Endodermal cell (in vitro differentiated cells): ENCODE results near the gene SMIM38. TPM values are rescaled to one million over a fixed set of nuclear protein-coding genes. Genes with fewer than 3 reads are reported as not detected.
"Not testable (repeated sequence)": the region's sequence is repeated elsewhere in the genome, so short reads cannot be mapped to it uniquely, and the experiment has no call there.

Experiments used
- DNase-seq: peaks from one replicate; pipeline ENCODE4 v3.0.0-alpha.2; 2017
- H3K27ac ChIP-seq: 2 replicates; pipeline ENCODE4 v1.5.1; 2013; ENCODE audit warnings: mild to moderate bottlenecking, low read depth, low read length, moderate library complexity
- H3K27me3 ChIP-seq: 2 replicates; pipeline ENCODE4 v1.6.1; 2013; ENCODE audit warnings: mild to moderate bottlenecking, low read length, moderate library complexity; ENCODE audit not compliant: insufficient read depth, control insufficient read depth, poor library complexity, severe bottlenecking
- H3K36me3 ChIP-seq: 2 replicates; pipeline ENCODE4 v1.7.0; 2013; ENCODE audit warnings: mild to moderate bottlenecking, low read length, moderate library complexity; ENCODE audit not compliant: control insufficient read depth, insufficient read depth
- H3K4me1 ChIP-seq: one replicate; pipeline ENCODE4 v1.7.0; 2013; ENCODE audit warnings: low read length; ENCODE audit not compliant: control insufficient read depth, insufficient read depth
- H3K4me3 ChIP-seq: 2 replicates; pipeline ENCODE4 v1.5.1; 2013; ENCODE audit warnings: mild to moderate bottlenecking, low read length, moderate library complexity
- H3K9ac ChIP-seq: 2 replicates; pipeline ENCODE4 v1.6.1; 2013; ENCODE audit warnings: mild to moderate bottlenecking, low read length, moderate library complexity; ENCODE audit not compliant: poor library complexity, severe bottlenecking; ENCODE audit errors: extremely low read depth
- H3K9me3 ChIP-seq: 2 replicates; pipeline ENCODE4 v1.6.1; 2013; ENCODE audit warnings: mild to moderate bottlenecking, low read length, moderate library complexity; ENCODE audit not compliant: control insufficient read depth
- H3K27ac Mint-ChIP-seq: 2 replicates; pipeline ENCODE4 v1.8.0; 2020; ENCODE audit warnings: mixed read lengths
- H3K27me3 Mint-ChIP-seq: 2 replicates; pipeline ENCODE4 v1.8.0; 2021; ENCODE audit warnings: mild to moderate bottlenecking, mixed read lengths; ENCODE audit not compliant: insufficient read depth
- H3K36me3 Mint-ChIP-seq: 2 replicates; pipeline ENCODE4 v1.8.0; 2020; ENCODE audit warnings: low read depth, mixed read lengths
- H3K4me1 Mint-ChIP-seq: 2 replicates; pipeline ENCODE4 v1.8.0; 2020; ENCODE audit warnings: mixed read lengths
- H3K4me3 Mint-ChIP-seq: 2 replicates; pipeline ENCODE4 v1.8.0; 2020; ENCODE audit warnings: mild to moderate bottlenecking, moderate library complexity, mixed read lengths
- H3K9me3 Mint-ChIP-seq: 2 replicates; pipeline ENCODE4 v1.8.0; 2020; ENCODE audit warnings: mild to moderate bottlenecking, mixed read lengths
- WGBS, 2 experiments: methylation state at CpG; one replicate each; pipeline versions ENCODE4 v1.1.5 to v1.1.7; 2013; ENCODE audit warnings: missing lambda C conversion rate in 2 of 2, mixed read lengths in 1 of 2; ENCODE audit not compliant: insufficient coverage in 1 of 2, insufficient read length in 1 of 2; 5-methylcytosine and 5-hydroxymethylcytosine counted together
- total RNA-seq, 2 donors: library from RNA; stranded (reverse); fragmentation: NEBNext Ultra II Directional in 1 of 2; extraction: Animal tissue kit (Norgen Biotek cat#: 25700) in 1 of 2; gene quantifications; 2 replicates in 1 of 2; 3 replicates in 1 of 2; pipeline ENCODE4 v1.2.1, GENCODE V29; 2021
- TF ChIP-seq, protein P1 (sequence below): fragments of 200-600 bp; sonication (generic); conservative IDR thresholded peaks from 2 replicates; pipeline ENCODE4 v1.5.0; 2021; ENCODE audit warnings: antibody characterized with exemption, mild to moderate bottlenecking

The SMIM38 gene
- total RNA-seq, 2 donors from 2014 or later = 0.20 to 0.64 TPM

DNA sequence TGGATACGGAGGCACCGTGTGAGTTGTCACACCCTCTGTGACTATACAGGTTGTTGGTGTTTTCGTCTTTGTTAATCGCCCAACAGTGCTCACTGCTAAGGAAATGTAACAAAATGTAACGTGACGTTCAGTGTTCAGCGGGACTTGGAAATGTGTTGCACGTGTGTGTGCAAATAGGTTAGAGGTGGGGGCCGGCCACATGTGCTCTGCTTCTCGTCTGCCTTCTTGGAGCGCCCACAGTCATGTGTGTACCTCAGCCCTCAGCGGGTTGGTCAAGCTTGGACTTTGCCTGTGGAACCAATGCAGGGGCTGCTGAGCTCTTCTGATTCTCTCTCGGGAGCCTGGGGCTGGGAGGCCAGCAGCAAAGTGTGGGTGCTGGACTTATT lies 7.4 kb upstream of the SMIM38 start:
- 95 to 96% methylated on average over 11 to 13 of the region's 13 CpGs for WGBS, 2 experiments
- H3K4me3 ChIP-seq = no peak overlapping the region
- H3K27me3 ChIP-seq = no peaks in the 10 kb centered on the region
- H3K4me1 ChIP-seq = no peaks in the 10 kb centered on the region
- peaks cover 2% of the 10 kb centered on the region for H3K36me3 Mint-ChIP-seq
- no peak overlapping the region for H3K4me3 Mint-ChIP-seq
- peaks cover 3% of the 10 kb centered on the region for H3K27me3 Mint-ChIP-seq
- no peak overlapping the region for H3K27ac Mint-ChIP-seq
- H3K9ac ChIP-seq = no peak overlapping the region
- H3K9me3 ChIP-seq = peaks cover 29% of the 10 kb centered on the region
- DNase-seq = no peak
- peaks cover 17% of the 10 kb centered on the region for H3K4me1 Mint-ChIP-seq
- H3K36me3 ChIP-seq = no peaks in the 10 kb centered on the region
- H3K27ac ChIP-seq = no peak overlapping the region
- TF ChIP-seq, protein P1, sequence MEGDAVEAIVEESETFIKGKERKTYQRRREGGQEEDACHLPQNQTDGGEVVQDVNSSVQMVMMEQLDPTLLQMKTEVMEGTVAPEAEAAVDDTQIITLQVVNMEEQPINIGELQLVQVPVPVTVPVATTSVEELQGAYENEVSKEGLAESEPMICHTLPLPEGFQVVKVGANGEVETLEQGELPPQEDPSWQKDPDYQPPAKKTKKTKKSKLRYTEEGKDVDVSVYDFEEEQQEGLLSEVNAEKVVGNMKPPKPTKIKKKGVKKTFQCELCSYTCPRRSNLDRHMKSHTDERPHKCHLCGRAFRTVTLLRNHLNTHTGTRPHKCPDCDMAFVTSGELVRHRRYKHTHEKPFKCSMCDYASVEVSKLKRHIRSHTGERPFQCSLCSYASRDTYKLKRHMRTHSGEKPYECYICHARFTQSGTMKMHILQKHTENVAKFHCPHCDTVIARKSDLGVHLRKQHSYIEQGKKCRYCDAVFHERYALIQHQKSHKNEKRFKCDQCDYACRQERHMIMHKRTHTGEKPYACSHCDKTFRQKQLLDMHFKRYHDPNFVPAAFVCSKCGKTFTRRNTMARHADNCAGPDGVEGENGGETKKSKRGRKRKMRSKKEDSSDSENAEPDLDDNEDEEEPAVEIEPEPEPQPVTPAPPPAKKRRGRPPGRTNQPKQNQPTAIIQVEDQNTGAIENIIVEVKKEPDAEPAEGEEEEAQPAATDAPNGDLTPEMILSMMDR = no peak
- H3K9me3 Mint-ChIP-seq = peaks cover 30% of the 10 kb centered on the region

DNA sequence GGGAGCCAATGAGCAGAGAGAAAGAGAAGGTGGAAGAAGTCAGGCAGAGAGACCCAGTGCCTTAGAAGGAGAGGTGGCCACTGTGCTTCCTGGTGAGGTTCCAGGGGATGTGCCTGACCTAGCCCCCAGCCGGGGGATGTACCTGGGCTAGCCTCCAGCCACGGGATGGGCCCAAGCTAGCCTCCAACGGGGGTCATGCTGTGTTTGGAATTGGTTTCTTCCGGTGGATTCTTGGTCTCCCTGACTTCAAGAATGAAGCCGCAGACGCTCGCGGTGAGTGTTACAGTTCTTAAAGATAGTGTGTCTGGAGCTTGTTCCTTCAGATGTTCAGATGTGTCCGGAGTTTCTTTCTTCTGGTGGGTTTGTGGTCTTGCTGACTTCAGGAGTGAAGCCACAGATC lies 6.9 kb upstream of the SMIM38 start:
- H3K4me1 ChIP-seq = no peaks in the 10 kb centered on the region
- H3K27me3 ChIP-seq = no peaks in the 10 kb centered on the region
- Mint-ChIP-seq H3K27ac (no peak overlapping the region), H3K36me3 (peaks cover 2% of the 10 kb centered on the region), H3K9me3 (peaks cover 30% of the 10 kb centered on the region), H3K4me1 (peaks cover 21% of the 10 kb centered on the region), H3K4me3 (no peak overlapping the region), H3K27me3 (peaks cover 3% of the 10 kb centered on the region)
- H3K4me3 ChIP-seq = no peak overlapping the region
- H3K9me3 ChIP-seq = peaks cover 29% of the 10 kb centered on the region
- no peak for DNase-seq
- TF ChIP-seq, protein P1 = no peak
- no peak overlapping the region for H3K9ac ChIP-seq
- 92 to 100% methylated on average over 3 to 9 of the region's 9 CpGs for WGBS, 2 experiments
- H3K36me3 ChIP-seq = no peaks in the 10 kb centered on the region
- no peak overlapping the region for H3K27ac ChIP-seq

DNA sequence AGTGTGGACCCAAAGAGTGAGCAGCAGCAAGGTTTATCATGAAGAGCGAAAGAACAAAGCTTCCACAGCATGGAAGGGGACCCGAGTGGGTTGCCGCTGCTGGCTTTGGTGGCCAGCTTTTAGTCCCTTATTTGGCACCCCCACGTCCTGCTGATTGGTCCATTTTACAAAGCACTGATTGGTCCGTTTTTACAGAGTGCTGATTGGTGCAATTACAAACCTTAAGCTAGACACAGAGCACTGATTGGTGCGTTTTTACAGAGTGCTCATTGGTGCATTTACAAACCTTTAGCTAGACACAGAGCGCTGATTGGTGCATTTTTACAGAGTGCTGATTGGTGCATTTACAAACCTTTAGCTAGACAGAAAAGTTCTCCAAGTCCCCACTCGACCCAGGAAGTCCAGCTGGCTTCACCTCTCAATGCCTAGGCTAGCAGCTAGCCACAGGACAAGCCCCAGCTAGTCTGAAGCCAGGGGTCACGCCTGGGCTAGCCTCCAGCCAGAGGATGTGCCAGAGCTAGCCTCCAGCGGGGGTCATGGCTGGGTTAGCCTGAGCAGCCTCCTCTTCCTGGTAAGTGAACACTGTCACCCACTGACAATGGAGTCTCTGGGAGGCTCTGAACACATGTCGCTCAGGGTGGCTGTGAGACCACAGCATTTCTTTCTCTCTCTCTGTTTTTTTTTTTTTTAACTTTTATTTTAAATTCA lies 6.2 kb upstream of the SMIM38 start:
- not testable (repeated sequence) for H3K36me3 ChIP-seq, H3K27ac Mint-ChIP-seq, H3K4me1 ChIP-seq, H3K27ac ChIP-seq, H3K36me3 Mint-ChIP-seq, H3K4me3 ChIP-seq, H3K4me3 Mint-ChIP-seq, H3K27me3 Mint-ChIP-seq, H3K27me3 ChIP-seq, H3K9ac ChIP-seq, DNase-seq
- peaks cover 29% of the 10 kb centered on the region for H3K9me3 ChIP-seq
- peaks cover 30% of the 10 kb centered on the region for H3K9me3 Mint-ChIP-seq
- 92 to 96% methylated on average over 9 to 11 of the region's 11 CpGs for WGBS, 2 experiments
- H3K4me1 Mint-ChIP-seq = peaks cover 21% of the 10 kb centered on the region

DNA sequence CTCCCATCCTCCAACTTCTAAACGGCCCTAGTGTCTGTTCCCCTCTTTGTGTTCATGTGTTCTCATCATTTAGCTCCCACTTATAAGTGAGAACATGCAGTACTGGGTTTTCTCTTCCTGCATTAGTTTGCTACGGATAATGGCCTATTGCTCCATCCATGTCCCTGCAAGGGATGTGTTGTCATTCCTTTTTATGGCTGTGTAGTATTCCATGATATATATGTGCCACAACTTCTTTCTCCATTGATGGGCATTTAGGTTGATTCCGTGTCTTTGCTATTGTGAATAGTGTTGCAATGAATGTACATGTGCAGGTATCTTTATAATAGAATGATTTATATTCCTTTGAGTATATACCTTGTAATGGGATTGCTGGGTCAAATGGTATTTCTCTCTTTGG lies 5.6 kb upstream of the SMIM38 start:
- Histone ChIP-seq H3K36me3 (no peaks in the 10 kb centered on the region), H3K27ac (no peak overlapping the region), H3K9ac (no peak overlapping the region), H3K4me1 (no peaks in the 10 kb centered on the region), H3K27me3 (no peaks in the 10 kb centered on the region), H3K9me3 (peaks cover 29% of the 10 kb centered on the region), H3K4me3 (no peak overlapping the region)
- no peak for DNase-seq
- no peak overlapping the region for H3K27ac Mint-ChIP-seq
- TF ChIP-seq, protein P1 = no peak
- no peak overlapping the region for H3K4me3 Mint-ChIP-seq
- H3K4me1 Mint-ChIP-seq = peaks cover 21% of the 10 kb centered on the region
- H3K36me3 Mint-ChIP-seq = peaks cover 2% of the 10 kb centered on the region
- WGBS, 2 experiments = 86 to 92% methylated on average over 1 to 3 of the region's 3 CpGs
- peaks cover 30% of the 10 kb centered on the region for H3K9me3 Mint-ChIP-seq
- H3K27me3 Mint-ChIP-seq = peaks cover 3% of the 10 kb centered on the region
